KMS-11 (cell line): ENCODE data around the gene C21orf58.

Experiments
- H2AFZ ChIP-seq: fragments of 200-600 bp; sonication (generic); 2 replicates; pipeline ENCODE4 v1.6.1; 2016; ENCODE audit warnings: antibody characterized with exemption, mixed run types, low read depth
- H3K27ac ChIP-seq: fragments of 200-600 bp; sonication (generic); 2 replicates; pipeline ENCODE4 v1.6.1; 2016; ENCODE audit warnings: mild to moderate bottlenecking, mixed run types
- H3K27me3 ChIP-seq: fragments of 200-600 bp; sonication (generic); 2 replicates; pipeline ENCODE4 v1.6.1; 2017; ENCODE audit warnings: mild to moderate bottlenecking, low read depth, mixed run types, moderate library complexity; ENCODE audit not compliant: insufficient read depth
- H3K36me3 ChIP-seq: fragments of 200-600 bp; sonication (generic); 2 replicates; pipeline ENCODE4 v1.6.1; 2017; ENCODE audit warnings: mild to moderate bottlenecking, mixed run types; ENCODE audit not compliant: insufficient read depth
- H3K4me1 ChIP-seq: fragments of 200-600 bp; sonication (generic); 2 replicates; pipeline ENCODE4 v1.6.1; 2016; ENCODE audit warnings: mild to moderate bottlenecking, low read depth, mixed run types; ENCODE audit not compliant: poor library complexity, severe bottlenecking
- H3K4me2 ChIP-seq: fragments of 200-600 bp; sonication (generic); 2 replicates; pipeline ENCODE4 v1.7.0; 2016; ENCODE audit warnings: mild to moderate bottlenecking, mixed run types
- H3K4me3 ChIP-seq: fragments of 200-600 bp; sonication (generic); IDR thresholded peaks from 2 replicates; pipeline ENCODE4 v1.6.1; 2017; ENCODE audit warnings: low read depth, low read length, mixed read lengths; ENCODE audit not compliant: insufficient read depth
- H3K79me2 ChIP-seq: fragments of 200-600 bp; sonication (generic); 2 replicates; pipeline ENCODE4 v1.6.1; 2016; ENCODE audit warnings: low read depth, mixed run types; ENCODE audit not compliant: insufficient read depth
- H3K9ac ChIP-seq: fragments of 200-600 bp; sonication (generic); 2 replicates; pipeline ENCODE4 v1.6.1; 2016; ENCODE audit warnings: mild to moderate bottlenecking, mixed run types
- H4K20me1 ChIP-seq: fragments of 200-600 bp; sonication (generic); 2 replicates; pipeline ENCODE4 v1.6.1; 2016; ENCODE audit warnings: mild to moderate bottlenecking, mixed run types; ENCODE audit not compliant: insufficient read depth
- TF ChIP-seq, protein P1 (sequence below): fragments of 200-600 bp; sonication (generic); conservative IDR thresholded peaks from 2 replicates; pipeline ENCODE4 v1.6.1; 2017; ENCODE audit warnings: low read depth, mild to moderate bottlenecking, antibody characterized with exemption, low read length, moderate library complexity, mixed read lengths

Gene C21orf58

DNA sequence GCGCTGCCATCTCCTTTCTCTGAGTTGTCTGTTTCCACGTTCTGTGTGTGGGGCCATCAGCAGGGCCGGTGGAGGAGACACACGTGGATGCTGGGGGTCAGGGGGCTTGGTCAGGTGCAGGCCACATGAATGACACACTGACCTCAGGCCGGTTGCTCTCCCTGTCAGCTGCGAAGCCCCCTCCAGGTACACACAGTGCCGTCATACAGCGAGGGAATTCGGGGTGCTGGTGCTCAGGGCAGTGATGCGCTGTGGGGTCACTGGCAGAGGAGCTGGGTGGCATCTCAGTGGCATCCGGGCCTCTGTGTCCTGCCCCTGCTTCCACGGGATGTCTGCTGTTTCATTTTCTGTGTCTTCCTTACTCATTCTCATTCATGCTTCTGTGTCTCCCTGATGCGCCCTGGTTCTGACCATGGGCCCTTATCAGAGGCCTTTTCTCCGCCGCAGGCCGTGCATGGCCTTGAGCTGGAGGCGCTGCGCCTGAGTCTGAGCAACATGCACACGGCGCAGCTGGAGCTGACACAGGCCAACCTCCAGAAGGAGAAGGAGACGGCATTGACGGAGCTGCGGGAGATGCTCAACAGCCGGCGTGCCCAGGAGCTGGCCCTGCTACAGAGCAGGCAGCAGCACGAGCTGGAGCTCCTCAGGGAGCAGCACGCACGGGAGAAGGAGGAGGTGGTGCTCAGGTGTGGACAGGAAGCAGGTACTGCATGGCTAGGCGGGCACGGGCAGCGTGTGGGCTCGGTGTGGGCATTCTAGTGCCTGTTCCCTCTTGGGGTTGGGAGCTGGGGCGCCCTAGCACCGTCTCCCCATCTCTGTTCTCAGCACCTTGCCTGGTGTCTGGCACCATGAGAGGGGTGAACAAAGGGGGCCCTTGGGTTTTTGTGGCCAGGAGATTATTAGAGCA lies 22.9 kb upstream of the C21orf58 start:
- Histone ChIP-seq H3K36me3 (peaks cover 7% of the 10 kb centered on the region; the same call in 1 of the 2 replicates), H3K9ac (no peak overlapping the region), H4K20me1 (no peaks in the 10 kb centered on the region), H3K4me3 (no peak overlapping the region), H3K79me2 (peaks cover 20% of the 10 kb centered on the region; the same call in 1 of the 2 replicates), H3K27me3 (no peaks in the 10 kb centered on the region), H3K4me1 (no peaks in the 10 kb centered on the region), H3K27ac (no peak overlapping the region), H3K4me2 (no peak overlapping the region), H2AFZ (no peak overlapping the region)
- TF ChIP-seq, protein P1, sequence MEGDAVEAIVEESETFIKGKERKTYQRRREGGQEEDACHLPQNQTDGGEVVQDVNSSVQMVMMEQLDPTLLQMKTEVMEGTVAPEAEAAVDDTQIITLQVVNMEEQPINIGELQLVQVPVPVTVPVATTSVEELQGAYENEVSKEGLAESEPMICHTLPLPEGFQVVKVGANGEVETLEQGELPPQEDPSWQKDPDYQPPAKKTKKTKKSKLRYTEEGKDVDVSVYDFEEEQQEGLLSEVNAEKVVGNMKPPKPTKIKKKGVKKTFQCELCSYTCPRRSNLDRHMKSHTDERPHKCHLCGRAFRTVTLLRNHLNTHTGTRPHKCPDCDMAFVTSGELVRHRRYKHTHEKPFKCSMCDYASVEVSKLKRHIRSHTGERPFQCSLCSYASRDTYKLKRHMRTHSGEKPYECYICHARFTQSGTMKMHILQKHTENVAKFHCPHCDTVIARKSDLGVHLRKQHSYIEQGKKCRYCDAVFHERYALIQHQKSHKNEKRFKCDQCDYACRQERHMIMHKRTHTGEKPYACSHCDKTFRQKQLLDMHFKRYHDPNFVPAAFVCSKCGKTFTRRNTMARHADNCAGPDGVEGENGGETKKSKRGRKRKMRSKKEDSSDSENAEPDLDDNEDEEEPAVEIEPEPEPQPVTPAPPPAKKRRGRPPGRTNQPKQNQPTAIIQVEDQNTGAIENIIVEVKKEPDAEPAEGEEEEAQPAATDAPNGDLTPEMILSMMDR: no peak

DNA sequence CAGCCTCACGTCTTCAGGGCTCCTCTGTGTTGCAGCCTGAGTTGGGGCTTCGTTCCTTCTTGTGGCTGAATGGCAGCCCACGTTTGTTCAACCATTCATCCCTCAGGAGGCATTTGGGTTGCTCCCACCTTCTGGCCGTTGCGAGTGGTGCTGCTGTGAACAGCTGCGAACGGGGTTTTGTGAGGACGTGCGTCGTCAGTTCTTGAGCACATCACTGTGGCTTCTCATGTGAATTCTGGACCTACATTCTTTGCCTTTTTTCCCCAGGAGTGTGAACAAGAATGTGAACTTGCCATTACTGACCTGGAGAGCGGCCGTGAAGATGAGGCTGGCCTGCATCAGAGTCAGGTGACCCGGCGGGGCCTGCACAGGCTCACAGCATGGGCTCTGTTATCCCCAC lies 22.2 kb upstream of the C21orf58 start:
- Histone ChIP-seq H3K27ac (no peak overlapping the region), H2AFZ (no peak overlapping the region), H3K36me3 (peaks cover 7% of the 10 kb centered on the region; the same call in 1 of the 2 replicates), H4K20me1 (no peaks in the 10 kb centered on the region), H3K4me3 (no peak overlapping the region), H3K4me1 (no peaks in the 10 kb centered on the region), H3K4me2 (no peak overlapping the region), H3K27me3 (no peaks in the 10 kb centered on the region), H3K9ac (no peak overlapping the region), H3K79me2 (peaks cover 20% of the 10 kb centered on the region; the same call in 1 of the 2 replicates)
- TF ChIP-seq, protein P1: no peak

DNA sequence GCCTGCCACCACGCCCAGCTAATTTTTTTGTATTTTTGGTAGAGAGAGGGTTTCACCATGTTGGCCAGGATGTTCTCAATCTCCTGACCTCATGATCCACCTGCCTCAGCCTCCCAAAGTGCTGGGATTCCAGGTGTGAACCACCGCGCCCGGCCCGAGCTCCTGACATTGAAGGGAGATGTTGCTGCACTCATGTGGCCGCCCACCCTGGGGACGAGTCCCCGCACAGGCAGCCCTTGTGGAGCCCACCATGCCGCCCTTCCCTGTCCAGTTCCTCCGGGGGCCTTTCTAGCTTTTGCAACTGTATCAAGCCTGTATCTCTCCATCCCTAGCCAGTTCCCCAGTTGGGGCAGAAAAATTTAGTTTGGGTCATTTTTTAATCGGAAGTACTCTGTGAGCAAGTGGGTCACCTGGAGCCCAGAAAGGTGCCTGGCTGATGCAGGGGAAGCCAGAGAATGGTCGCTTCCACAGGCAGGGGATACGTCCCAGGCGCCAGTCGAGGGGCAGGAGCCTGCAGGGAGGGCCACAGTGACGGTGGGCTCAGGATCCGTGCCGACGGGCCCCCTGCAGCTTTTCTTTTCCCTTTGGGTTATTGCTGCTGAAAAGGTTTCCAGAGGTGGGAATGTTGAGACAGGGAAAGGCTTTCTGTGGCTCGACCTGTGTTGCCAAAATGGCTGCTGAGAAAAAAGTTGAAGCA lies 20.7 kb upstream of the C21orf58 start:
- no peak overlapping the region for H3K27ac ChIP-seq
- TF ChIP-seq, protein P1: no peak
- peaks cover 20% of the 10 kb centered on the region; the same call in 1 of the 2 replicates for H3K79me2 ChIP-seq
- peaks cover 4% of the 10 kb centered on the region; the same call in 1 of the 2 replicates for H3K36me3 ChIP-seq
- H2AFZ ChIP-seq: no peak overlapping the region
- H3K9ac ChIP-seq: no peak overlapping the region
- no peak overlapping the region for H3K4me3 ChIP-seq
- H3K4me2 ChIP-seq: no peak overlapping the region
- no peaks in the 10 kb centered on the region for H3K27me3 ChIP-seq
- H4K20me1 ChIP-seq: no peaks in the 10 kb centered on the region
- no peaks in the 10 kb centered on the region for H3K4me1 ChIP-seq

DNA sequence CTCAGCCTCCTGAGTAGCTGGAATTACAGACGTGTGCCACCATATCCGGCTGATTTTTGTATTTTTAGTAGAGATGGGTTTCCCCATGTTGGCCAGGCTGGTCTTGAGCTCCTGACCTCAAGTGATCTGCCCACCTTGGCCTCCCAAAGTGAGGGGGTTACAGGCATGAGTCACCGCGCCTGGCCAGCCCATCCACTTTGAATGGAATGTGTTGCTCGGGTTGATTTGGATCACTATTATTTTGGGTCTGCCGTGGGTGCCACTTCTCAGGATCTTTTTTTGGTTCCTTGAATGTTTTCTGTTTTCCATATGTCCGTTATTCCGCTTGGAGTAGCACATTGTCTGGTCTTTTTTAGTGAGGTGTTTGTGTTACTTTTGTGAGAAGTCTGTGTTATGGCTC lies 17.3 kb upstream of the C21orf58 start:
- Histone ChIP-seq H3K79me2 (peaks cover 20% of the 10 kb centered on the region; the same call in 1 of the 2 replicates), H3K27me3 (no peaks in the 10 kb centered on the region), H3K9ac (no peak overlapping the region), H3K4me3 (no peak overlapping the region), H4K20me1 (no peaks in the 10 kb centered on the region), H3K36me3 (0 out of 2 replicates have a peak, but pooled peaks cover 8% of the 10 kb centered on the region), H3K4me2 (no peak overlapping the region), H3K4me1 (no peaks in the 10 kb centered on the region), H2AFZ (no peak overlapping the region), H3K27ac (no peak overlapping the region)
- TF ChIP-seq, protein P1: no peak
